ENCODE data around the gene STEAP3.

The STEAP3 gene

DNA sequence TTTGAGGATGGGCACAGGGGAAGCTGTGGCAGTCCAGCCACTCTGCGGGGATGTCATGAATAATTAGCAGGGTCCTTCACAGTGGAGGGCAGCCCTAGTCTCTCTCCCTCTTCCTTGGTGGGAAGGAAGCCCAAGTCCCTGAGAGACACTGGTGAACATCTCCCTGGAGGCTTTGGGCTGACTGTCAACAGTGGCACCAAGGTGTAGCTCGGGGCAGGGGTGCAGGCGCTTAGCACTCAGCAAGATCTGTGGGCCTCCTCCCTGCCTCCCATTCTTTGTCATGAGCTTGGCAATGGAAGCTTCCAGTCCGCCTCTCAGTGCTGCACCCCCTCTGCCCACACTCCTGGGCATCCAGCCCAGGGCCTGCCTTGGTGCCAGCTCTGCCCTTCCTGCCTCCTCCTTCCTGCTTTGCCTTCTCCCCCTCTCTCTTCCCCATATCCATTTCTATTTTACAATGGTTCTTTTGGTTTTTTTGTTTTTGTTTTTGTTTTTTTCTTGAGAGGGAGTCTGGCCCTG, 59.4 kb downstream of the STEAP3 start:
- DNase-seq (ENCODE audit: low read depth), result no peak
- TF ChIP-seq, protein P1, sequence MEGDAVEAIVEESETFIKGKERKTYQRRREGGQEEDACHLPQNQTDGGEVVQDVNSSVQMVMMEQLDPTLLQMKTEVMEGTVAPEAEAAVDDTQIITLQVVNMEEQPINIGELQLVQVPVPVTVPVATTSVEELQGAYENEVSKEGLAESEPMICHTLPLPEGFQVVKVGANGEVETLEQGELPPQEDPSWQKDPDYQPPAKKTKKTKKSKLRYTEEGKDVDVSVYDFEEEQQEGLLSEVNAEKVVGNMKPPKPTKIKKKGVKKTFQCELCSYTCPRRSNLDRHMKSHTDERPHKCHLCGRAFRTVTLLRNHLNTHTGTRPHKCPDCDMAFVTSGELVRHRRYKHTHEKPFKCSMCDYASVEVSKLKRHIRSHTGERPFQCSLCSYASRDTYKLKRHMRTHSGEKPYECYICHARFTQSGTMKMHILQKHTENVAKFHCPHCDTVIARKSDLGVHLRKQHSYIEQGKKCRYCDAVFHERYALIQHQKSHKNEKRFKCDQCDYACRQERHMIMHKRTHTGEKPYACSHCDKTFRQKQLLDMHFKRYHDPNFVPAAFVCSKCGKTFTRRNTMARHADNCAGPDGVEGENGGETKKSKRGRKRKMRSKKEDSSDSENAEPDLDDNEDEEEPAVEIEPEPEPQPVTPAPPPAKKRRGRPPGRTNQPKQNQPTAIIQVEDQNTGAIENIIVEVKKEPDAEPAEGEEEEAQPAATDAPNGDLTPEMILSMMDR (IDR thresholded peaks at IDR 0.05; ENCODE audit: control insufficient read depth, extremely low read depth, insufficient read depth), result no peak
- no peak overlapping the region for H3K4me3 ChIP-seq (ENCODE audit: low read depth, low read length)

DNA sequence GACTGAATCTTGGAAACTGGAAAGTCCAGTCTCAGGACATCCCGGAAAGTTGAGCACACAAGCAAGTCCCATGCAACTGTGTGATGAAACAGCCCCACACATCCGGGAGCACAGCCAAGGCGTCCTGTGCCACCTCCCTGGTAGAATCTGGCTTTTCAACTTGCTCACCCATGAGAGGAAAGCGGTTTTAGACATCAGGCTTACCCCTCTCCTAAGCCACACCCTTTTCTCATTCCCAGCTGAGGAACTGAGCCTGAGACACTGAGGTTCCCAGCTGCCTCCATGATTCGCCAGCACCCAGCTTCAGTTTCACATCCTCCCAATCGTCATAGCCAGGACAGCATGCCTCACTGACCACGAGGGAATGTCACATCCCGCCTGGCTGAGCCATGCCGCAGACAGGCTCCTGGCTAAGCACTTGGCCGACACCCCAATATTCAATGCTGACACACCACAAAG, 60.3 kb downstream of the STEAP3 start:
- no peak overlapping the region for H3K4me3 ChIP-seq (ENCODE audit: low read depth, low read length)
- DNase-seq (ENCODE audit: low read depth), result peak; percentile 91
- TF ChIP-seq, protein P1 (IDR thresholded peaks at IDR 0.05; ENCODE audit: control insufficient read depth, extremely low read depth, insufficient read depth), result no peak

DNA sequence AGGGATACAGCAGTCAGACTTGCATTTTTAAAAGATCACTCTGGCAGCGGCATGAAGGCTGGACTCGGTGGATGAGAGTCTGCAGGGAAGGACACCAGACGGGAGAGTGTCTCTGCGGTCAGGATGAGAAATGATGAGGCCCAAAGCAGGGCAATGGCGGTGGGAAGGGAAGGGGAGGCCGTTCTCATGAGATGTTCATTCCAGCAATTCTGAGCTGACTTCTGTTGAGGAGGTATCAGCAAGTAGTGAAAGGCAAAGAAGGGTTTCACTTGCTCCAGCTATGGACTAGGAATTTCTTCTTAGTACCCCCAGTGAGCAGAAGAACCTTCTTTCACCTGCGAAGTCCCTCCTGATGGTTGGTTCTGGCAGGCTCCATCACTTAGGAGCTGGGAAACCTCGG, 63.0 kb downstream of the STEAP3 start:
- no peak for DNase-seq (ENCODE audit: low read depth)
- H3K4me3 ChIP-seq (ENCODE audit: low read depth, low read length), result no peak overlapping the region
- TF ChIP-seq, protein P1 (IDR thresholded peaks at IDR 0.05; ENCODE audit: control insufficient read depth, extremely low read depth, insufficient read depth), result no peak

DNA sequence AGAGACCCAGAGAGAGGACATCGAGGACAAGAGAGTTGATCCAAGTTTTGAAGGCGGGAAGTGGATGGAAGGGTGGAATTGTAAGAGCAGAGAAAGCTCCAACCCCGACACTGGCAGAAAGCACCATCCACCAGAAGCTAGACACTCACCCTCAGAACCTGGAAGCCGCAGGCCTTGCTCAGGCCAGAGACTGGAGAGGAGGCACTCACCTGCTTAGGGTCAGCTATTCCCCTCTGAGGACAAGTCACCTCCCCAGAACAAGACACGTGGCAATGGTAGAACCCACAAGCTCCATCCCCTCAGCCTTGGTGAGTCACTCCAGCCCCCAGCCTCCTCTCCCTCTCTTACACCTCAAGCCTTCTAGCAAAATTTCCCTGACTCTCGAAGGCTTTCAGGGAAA, 64.9 kb downstream of the STEAP3 start:
- DNase-seq (ENCODE audit: low read depth), result no peak
- TF ChIP-seq, protein P1 (IDR thresholded peaks at IDR 0.05; ENCODE audit: control insufficient read depth, extremely low read depth, insufficient read depth), result no peak
- H3K4me3 ChIP-seq (ENCODE audit: low read depth, low read length), result no peak overlapping the region

DNA sequence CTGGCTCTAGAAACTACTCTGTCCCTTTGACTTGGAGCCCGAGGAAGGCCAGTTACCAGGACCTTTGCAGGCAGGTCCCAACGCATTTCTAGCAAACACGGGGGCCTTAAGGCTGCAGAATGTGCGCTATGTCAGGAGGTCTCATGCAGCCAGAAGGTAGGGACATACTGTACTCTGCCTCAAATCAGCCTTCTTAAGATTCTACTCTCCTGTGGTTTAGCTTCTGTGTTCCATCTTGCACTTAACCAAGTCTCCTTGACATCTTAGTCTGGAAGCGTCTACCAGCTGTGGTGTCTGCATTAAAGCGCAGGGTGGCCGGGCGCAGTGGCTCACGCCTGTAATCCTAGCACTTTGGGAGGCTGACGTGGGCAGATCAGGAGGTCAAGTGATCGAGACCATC, 65.5 kb downstream of the STEAP3 start:
- TF ChIP-seq, protein P1 (IDR thresholded peaks at IDR 0.05; ENCODE audit: control insufficient read depth, extremely low read depth, insufficient read depth), result no peak
- DNase-seq (ENCODE audit: low read depth), result no peak
- H3K4me3 ChIP-seq (ENCODE audit: low read depth, low read length), result no peak overlapping the region

DNA sequence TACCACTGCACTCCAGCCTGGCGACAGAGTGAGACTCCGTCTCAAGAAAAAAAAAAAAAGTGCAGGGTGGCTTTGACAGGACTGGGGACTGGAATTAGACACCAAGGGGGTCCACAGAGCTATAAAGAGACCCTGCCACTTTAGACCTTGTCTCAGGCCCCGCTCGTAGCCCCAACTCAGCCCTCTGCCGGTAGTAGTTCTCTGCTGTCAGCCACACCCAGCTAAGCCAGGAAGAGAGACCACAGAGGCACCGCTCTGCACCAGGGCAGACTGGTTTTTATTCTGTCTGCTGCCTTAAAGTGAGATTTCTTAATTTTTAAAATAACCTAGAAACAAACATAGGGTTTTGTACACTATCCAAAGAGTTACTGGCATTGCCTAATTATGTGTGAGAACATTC, 66.0 kb downstream of the STEAP3 start:
- TF ChIP-seq, protein P1 (IDR thresholded peaks at IDR 0.05; ENCODE audit: control insufficient read depth, extremely low read depth, insufficient read depth), result no peak
- no peak overlapping the region for H3K4me3 ChIP-seq (ENCODE audit: low read depth, low read length)
- DNase-seq (ENCODE audit: low read depth), result no peak

Data from LNCaP clone FGC (cell line).